A549 (cell line): ENCODE results near the gene ZC3H12C.

Experiments used
- EP300 ChIP-seq, 2 experiments: fragments of >200 bp; sonication (Bioruptor Twin); formaldehyde crosslinking; IDR thresholded peaks; 2 replicates in 1 of 2; 3 replicates in 1 of 2; pipeline ENCODE4 v1.6.1; 2016 to 2017
- ESRRA ChIP-seq: fragments of 150-350 bp; IDR thresholded peaks from 2 replicates; pipeline ENCODE4 v1.6.1; 2014; ENCODE audit warnings: mild to moderate bottlenecking, low read length, borderline replicate concordance
- HDAC2 ChIP-seq: fragments of 200-600 bp; sonication (generic); IDR thresholded peaks from 2 replicates; pipeline ENCODE4 v1.6.1; 2016
- MYC ChIP-seq: IDR thresholded peaks from 2 replicates; pipeline ENCODE4 v1.6.1; 2012; ENCODE audit warnings: mild to moderate bottlenecking, inconsistent platforms, low read length, improper control_type of control experiment, borderline replicate concordance
- POLR2A ChIP-seq: IDR thresholded peaks from 2 replicates; pipeline ENCODE4 v1.6.1; 2012; ENCODE audit warnings: mild to moderate bottlenecking, low read length
- TF ChIP-seq, protein P1 (sequence below): fragments of >200 bp; sonication (Bioruptor Twin); formaldehyde crosslinking; IDR thresholded peaks from 3 replicates; pipeline ENCODE4 v1.5.1; 2016

DNA sequence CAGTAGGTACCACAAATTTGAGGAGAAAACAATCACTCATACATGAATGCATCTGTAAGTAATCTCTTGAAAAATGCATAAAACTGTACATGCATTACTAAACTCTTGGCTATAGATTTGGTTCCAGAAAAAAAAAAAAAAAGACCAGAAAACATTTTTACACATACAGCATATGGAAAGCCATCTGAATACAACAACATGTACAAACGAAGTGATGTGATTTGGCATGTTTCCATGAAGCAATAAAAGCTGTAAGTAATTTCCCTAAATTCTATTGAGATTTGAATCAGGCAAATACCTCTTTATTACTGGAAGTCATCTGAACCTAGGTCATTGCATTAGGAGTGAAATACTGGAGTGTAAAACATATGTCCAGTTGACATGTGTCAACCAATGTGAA lies 31.9 kb upstream of the ZC3H12C start:
- TF ChIP-seq, protein P1, sequence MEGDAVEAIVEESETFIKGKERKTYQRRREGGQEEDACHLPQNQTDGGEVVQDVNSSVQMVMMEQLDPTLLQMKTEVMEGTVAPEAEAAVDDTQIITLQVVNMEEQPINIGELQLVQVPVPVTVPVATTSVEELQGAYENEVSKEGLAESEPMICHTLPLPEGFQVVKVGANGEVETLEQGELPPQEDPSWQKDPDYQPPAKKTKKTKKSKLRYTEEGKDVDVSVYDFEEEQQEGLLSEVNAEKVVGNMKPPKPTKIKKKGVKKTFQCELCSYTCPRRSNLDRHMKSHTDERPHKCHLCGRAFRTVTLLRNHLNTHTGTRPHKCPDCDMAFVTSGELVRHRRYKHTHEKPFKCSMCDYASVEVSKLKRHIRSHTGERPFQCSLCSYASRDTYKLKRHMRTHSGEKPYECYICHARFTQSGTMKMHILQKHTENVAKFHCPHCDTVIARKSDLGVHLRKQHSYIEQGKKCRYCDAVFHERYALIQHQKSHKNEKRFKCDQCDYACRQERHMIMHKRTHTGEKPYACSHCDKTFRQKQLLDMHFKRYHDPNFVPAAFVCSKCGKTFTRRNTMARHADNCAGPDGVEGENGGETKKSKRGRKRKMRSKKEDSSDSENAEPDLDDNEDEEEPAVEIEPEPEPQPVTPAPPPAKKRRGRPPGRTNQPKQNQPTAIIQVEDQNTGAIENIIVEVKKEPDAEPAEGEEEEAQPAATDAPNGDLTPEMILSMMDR: no peak
- TF ChIP-seq MYC (no peak), POLR2A (no peak), ESRRA (no peak), EP300 (IDR thresholded peaks at IDR 0.05) (no peak), HDAC2 (no peak)
